Ishikawa (cell line): Measurements from ENCODE around the gene WDTC1.

Experiments used
- CEBPB ChIP-seq: IDR thresholded peaks from 2 replicates; pipeline ENCODE4 v1.6.1; 2012
- CREB1 ChIP-seq: IDR thresholded peaks from 2 replicates; pipeline ENCODE4 v1.6.1; 2012; ENCODE audit warnings: low read depth
- EP300 ChIP-seq: IDR thresholded peaks from 2 replicates; pipeline ENCODE4 v1.6.1; 2012; ENCODE audit warnings: borderline replicate concordance
- RAD21 ChIP-seq: IDR thresholded peaks from 2 replicates; pipeline ENCODE4 v1.6.1; 2012; ENCODE audit warnings: low read depth
- TAF1 ChIP-seq: IDR thresholded peaks from 2 replicates; pipeline ENCODE4 v1.6.1; 2012; ENCODE audit warnings: low read depth, mild to moderate bottlenecking
- TF ChIP-seq, protein P1 (sequence below): IDR thresholded peaks from 2 replicates; pipeline ENCODE4 v1.6.1; 2012; ENCODE audit warnings: low read depth, mild to moderate bottlenecking
- TF ChIP-seq, protein P2 (sequence below): IDR thresholded peaks from 2 replicates; pipeline ENCODE4 v1.6.1; 2012

DNA sequence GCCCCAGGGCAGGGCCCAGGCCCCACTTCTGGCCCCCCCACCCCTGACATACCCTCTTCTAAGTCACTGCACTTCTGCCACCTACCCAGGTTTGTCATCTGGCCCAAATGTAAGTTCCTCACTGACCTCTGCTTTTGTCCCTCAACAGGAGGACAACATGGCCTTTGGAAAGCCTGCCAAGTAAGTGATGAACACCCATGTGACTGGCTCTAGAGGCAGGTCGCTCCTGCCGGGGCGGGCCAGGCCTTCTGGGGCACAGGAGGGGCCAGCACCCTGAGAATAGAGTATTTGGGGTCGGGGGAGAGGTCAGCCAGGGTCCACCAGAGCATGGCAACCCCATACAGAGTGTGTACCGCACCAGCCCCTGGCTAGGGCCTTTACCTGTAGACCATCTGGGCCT, 97.5 kb downstream of the WDTC1 start:
- TF ChIP-seq, protein P1, sequence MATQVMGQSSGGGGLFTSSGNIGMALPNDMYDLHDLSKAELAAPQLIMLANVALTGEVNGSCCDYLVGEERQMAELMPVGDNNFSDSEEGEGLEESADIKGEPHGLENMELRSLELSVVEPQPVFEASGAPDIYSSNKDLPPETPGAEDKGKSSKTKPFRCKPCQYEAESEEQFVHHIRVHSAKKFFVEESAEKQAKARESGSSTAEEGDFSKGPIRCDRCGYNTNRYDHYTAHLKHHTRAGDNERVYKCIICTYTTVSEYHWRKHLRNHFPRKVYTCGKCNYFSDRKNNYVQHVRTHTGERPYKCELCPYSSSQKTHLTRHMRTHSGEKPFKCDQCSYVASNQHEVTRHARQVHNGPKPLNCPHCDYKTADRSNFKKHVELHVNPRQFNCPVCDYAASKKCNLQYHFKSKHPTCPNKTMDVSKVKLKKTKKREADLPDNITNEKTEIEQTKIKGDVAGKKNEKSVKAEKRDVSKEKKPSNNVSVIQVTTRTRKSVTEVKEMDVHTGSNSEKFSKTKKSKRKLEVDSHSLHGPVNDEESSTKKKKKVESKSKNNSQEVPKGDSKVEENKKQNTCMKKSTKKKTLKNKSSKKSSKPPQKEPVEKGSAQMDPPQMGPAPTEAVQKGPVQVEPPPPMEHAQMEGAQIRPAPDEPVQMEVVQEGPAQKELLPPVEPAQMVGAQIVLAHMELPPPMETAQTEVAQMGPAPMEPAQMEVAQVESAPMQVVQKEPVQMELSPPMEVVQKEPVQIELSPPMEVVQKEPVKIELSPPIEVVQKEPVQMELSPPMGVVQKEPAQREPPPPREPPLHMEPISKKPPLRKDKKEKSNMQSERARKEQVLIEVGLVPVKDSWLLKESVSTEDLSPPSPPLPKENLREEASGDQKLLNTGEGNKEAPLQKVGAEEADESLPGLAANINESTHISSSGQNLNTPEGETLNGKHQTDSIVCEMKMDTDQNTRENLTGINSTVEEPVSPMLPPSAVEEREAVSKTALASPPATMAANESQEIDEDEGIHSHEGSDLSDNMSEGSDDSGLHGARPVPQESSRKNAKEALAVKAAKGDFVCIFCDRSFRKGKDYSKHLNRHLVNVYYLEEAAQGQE = no peak
- TF ChIP-seq RAD21 (no peak), EP300 (no peak), TAF1 (no peak), CREB1 (no peak), CEBPB (no peak)
- TF ChIP-seq, protein P2, sequence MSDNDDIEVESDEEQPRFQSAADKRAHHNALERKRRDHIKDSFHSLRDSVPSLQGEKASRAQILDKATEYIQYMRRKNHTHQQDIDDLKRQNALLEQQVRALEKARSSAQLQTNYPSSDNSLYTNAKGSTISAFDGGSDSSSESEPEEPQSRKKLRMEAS = no peak
